ENCODE data around the gene FSTL4.

FSTL4 gene

DNA sequence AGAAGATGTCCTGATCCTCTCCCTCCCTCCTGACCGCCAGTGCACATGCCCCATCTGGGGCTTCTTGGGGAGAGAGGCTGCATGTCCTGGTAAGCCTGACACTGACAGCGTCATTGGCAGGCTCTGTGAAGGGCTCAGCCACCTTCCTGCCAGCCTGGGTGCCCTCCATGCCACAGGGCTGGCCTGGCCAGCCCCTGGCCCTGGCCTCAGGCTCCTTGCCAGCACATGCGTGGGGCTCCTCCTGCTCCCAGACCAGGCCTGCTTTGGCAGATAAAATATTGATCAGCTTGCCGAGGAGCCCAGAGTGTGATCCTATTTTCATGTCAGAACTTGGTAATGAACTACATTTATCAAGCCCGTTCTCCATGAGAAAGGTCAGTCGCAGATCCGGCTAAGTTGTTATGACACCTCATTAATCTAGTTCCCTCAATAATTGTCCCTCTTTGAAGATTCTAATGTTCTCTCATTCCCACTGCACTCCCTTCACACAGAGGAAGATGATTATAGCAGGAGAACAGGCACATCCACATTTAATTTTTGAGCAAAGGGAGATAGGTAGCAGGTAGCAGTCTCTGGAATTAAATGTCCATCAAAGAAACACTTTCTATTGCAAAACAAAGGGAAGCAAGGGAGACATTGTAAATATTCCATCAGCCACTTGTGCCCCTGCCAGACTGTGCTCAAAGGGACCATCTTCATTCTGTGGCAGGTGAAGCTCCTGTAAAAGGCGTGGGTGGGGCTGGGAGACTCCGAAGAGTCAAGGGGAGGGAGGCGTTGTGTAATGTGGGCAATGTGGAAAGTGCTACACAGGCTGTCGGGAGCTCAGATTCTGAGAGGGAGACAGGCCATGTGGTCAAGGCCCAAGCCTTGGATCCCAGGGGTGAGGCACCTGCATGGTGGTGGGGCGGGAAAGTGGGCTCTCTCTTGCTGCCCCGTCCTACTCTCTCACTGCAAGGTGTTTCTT lies 288.6 kb downstream of the FSTL4 start:
- no peak for DNase-seq (ENCODE audit: low read depth, low spot score)

- no peak for DNase-seq (ENCODE audit: low read depth, low spot score)
Measured at GRCh38 chr5:133322743-133323142, 289.6 kb downstream of the FSTL4 start.

GRCh38 chr5:133321833-133322420 lies 290.4 kb downstream of the FSTL4 start:
- DNase-seq (ENCODE audit: low read depth, low spot score) = no peak

DNA sequence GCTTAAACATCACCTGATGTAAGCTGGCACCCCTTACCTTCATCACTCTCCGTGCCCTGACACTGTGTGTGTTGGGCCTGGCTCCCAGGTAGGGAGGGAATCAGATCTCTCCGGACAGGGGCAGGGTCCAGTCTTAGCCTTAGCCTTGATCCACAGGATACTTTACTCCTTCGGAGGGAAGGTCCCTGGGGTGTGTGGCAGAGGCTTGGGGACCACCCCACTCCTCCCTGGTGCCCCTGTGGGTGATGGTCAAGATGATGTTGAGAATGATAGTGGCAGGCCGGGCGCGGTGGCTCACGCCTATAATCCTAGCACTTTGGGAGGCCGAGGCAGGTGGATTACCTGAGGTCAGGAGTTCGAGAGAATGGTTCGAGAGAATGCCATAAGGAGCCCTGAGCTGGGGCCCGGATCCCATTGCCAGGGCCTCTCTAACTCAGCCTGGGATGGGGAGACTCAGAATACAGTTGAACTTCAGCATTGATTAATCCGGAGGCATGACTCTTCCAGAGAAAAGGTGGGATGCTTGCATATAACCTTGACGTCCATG lies 291.0 kb downstream of the FSTL4 start:
- DNase-seq (ENCODE audit: low read depth, low spot score) = no peak

DNA sequence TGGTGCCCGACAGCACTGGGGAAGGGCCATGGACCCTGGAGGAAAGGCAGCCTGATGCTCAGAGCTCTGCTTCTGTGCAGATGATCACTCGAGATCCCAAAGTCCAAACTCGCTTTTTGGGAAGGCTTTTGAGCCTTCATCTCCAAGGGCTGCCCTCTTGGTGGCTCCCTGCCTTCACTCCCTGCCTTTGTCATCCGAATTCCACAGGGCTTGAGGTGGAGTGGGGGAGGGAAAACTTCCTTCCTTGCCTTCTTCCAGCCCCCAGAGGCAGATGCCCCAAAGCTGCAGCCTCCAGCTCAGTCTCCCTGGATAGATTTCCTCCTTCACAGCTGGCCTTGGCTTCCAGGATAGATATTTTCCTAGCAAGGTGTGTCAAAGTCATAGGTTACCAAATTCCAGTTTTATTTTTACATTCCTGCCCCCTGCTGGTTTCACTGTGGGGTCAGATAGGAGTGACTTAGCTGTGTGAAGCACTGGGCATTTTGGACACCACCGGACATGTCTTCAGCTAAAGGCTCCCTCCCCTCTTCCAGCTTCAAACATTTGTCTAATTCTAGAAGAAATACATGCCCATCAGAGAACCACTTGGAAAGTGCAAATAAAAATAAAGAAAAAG lies 292.3 kb downstream of the FSTL4 start:
- DNase-seq (ENCODE audit: low read depth, low spot score) = no peak

DNA sequence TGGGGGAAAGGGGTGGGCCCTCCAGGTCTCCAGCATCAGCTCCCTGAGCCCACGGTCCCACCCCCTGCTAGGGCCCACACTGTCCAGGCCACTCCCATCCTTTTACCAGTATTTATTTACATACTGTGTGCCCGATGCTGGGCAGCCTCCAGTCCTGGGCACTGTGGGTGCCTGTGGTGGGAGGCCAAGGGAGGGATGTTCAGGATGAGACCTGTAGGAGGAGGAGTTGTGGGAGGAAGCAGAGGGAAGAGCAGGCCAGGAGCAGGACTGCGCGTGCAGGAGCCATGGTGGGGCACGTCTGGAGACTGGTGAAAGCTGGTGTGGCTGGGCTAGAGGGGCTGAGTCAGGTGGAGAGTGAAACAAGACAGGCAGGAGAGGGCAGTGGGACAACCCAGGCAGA lies 293.1 kb downstream of the FSTL4 start:
- no peak for DNase-seq (ENCODE audit: low read depth, low spot score)

- no peak for DNase-seq (ENCODE audit: low read depth, low spot score)
Measured at GRCh38 chr5:133317558-133317957, 294.8 kb downstream of the FSTL4 start.

- no peak for DNase-seq (ENCODE audit: low read depth, low spot score)
Measured at GRCh38 chr5:133316346-133317343, 295.7 kb downstream of the FSTL4 start.

DNA sequence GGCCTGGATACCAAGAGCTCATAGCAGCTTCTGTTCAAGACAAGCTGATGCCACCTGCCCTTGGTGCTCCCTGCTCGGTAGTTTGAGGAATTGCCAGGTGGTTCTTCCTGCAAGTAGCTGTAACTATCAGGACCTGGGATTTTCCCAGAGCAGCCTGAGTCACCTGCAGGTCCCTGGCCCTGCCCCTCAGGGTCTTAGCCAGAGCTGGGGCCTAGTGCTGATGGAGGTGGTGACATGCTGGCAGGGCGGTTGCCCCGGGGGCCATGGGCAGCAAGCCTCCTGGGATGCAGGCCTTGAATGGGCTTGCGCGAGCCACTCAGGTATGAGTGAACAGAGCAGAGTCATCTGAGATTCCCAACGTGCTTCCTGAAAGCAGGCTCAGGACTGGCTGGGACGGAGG lies 298.3 kb downstream of the FSTL4 start:
- DNase-seq (ENCODE audit: low read depth, low spot score) = no peak

- DNase-seq (ENCODE audit: low read depth, low spot score) = no peak
Measured at GRCh38 chr5:133311176-133311575, 301.2 kb downstream of the FSTL4 start.

DNA sequence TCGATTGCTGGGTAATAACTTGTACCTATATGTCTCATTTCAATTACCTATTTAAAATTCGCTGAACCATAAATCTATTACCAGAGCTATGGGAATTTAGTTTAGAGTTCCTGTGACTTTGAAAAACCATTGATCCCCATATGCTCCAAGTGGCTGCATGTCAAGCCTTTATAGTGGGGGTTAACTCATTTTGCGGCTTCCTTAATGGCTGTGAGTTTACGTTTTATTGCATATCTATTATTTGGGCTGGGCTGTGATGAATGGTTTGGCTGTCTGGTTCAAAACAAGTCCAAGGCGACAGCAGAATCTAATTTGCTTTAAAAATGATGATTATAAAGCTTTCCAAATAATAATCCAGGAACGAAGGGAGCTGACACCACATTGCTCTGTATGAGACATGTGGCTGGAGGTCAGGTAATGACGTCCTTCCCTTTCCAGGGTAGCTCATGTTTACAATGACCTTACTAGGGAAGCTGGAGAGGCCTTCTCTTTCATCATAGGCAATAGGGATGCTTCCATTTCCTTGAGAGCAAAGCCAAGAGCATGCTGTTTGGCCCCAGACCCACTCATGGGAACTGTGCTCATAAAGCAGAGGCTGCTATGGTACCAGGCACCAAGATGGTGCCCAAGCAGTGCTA lies 302.2 kb downstream of the FSTL4 start:
- no peak for DNase-seq (ENCODE audit: low read depth, low spot score)

GRCh38 chr5:133309166-133309795 lies 303.1 kb downstream of the FSTL4 start:
- no peak for DNase-seq (ENCODE audit: low read depth, low spot score)

- DNase-seq (ENCODE audit: low read depth, low spot score) = no peak
Measured at GRCh38 chr5:133307275-133307674, 305.1 kb downstream of the FSTL4 start.

- DNase-seq (ENCODE audit: low read depth, low spot score) = no peak
Measured at GRCh38 chr5:133304707-133305216, 307.6 kb downstream of the FSTL4 start.

DNA sequence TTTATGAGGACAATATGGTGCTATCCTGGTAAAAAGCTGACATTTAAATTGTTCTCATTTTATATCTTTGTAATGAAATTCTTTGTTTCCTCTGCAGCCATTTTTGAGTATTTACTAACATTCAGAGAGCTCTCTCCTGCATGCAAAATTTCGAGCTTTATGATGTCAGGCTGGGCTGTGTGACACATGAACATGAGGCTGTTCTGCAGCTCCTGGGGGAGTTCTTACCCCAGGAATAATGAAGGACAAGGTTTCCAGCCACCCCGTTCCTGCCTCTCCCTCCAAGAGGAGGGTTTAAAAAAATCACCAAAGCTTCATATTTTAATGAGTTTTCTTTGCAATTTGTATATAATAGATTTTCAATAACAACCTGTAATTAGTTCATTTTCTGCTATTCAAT lies 308.2 kb downstream of the FSTL4 start:
- no peak for DNase-seq (ENCODE audit: low read depth, low spot score)

DNA sequence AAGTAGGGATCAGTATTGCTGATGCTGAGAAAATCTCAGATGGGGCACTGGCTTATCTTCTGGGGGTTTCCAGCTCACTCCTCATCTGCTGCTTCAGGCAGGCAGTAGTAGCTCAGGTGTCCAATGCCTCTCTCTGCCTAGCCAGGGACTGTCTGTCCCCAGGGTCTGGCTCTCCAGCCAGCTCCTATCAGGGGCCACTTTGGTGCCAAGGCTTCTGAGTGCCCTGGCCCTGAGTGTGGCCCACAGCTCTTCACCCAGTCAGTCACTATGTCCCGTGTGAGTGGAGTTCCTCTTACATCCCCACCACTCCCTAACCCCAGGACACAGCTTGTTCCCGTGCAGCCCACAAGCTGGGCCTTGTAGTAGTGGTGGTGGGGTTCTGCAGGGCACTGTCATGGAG lies 309.0 kb downstream of the FSTL4 start:
- DNase-seq (ENCODE audit: low read depth, low spot score) = no peak

- no peak for DNase-seq (ENCODE audit: low read depth, low spot score)
Measured at GRCh38 chr5:133299728-133300127, 312.6 kb downstream of the FSTL4 start.

DNA sequence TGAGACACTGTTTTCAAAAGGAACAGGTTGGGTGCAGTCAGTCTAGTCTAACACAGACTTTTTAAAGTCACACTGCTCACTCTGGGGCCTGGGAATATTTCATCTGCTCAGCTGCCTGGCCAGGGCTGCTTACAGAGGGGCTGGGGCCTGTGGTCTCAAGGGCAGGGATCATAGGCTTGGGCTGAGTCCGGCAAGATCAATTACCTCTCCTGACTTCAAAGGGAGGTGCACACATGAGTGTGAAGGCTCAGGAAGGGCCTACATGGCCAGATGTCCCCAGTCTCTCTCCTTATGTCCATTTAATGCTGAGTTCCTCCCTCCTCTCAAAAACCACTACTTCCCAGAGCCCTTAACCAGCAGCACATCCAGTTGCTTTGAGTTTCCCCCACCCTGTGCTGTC lies 313.3 kb downstream of the FSTL4 start:
- no peak for DNase-seq (ENCODE audit: low read depth, low spot score)

DNA sequence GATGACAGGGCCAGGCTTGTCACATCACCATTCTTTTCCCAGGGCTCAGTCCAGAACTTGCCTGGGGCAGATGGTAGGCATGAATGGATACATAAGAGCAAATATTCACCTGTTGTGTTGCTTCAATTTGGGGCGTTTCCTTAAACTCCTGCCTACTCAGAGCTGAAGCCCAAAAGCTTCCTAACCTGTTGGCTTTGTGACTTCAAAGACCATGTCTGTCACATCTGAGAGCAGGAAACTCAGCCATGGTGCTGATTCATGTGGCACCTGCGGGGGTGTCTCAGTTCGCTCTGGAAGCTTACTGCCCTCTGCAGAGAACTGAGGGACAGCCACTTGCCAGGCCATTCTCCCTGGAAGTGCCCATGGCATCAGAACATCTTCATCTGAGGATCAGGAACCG lies 313.9 kb downstream of the FSTL4 start:
- no peak for DNase-seq (ENCODE audit: low read depth, low spot score)

DNA sequence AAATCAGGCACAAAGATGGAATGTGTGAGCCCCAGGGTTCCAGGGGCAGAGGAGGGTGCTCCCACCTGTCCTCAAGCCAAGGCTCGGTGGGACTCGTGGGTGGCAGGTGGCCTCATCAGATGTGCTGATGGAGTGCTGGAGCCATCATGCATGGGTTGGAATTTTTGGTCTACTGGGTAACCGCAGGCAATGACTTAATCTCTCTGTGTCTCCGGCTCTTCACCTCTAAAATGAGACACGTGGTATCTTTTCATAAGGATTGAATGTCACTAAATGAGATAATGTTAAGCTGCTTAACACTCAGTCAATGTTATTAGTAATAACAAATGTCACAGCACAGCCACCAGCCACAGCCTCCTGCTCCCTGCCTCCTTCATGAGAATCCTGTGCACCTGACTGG lies 315.0 kb downstream of the FSTL4 start:
- DNase-seq (ENCODE audit: low read depth, low spot score) = no peak
